GM23338 (cell line): ENCODE results near the gene HINT2.

Source experiments
- CREB1 ChIP-seq: fragments of 250-450 bp; sonication (Bioruptor Pico); IDR thresholded peaks from 2 replicates; pipeline ENCODE4 v1.5.0; 2020; ENCODE audit warnings: low read depth, mild to moderate bottlenecking, moderate library complexity
- CTCF ChIP-seq, 2 experiments: fragments of 200-600 bp in 1 of 2; sonication (generic) in 1 of 2; conservative IDR thresholded peaks; 2 replicates each; pipeline versions ENCODE4 v1.5.1 to v1.6.1; 2016 to 2017; ENCODE audit warnings: antibody characterized with exemption in 2 of 2, low read depth in 2 of 2, mild to moderate bottlenecking in 2 of 2, moderate library complexity in 1 of 2
- ETS1 ChIP-seq: IDR thresholded peaks from 2 replicates; pipeline ENCODE4 v1.6.1; 2016; ENCODE audit warnings: antibody characterized with exemption
- EZH2 ChIP-seq: fragments of 200-600 bp; sonication (generic); IDR thresholded peaks from one replicate; pipeline ENCODE4 v1.8.0; 2017; ENCODE audit warnings: antibody characterized with exemption, mild to moderate bottlenecking, low read depth; ENCODE audit not compliant: unreplicated experiment
- EZH2phosphoT487 ChIP-seq: fragments of 200-600 bp; sonication (generic); IDR thresholded peaks from one replicate; pipeline ENCODE4 v1.8.1; 2018; ENCODE audit warnings: antibody characterized with exemption; ENCODE audit not compliant: unreplicated experiment
- JUNB ChIP-seq: IDR thresholded peaks from one replicate; pipeline ENCODE4 v1.6.1; 2016; ENCODE audit warnings: antibody characterized with exemption; ENCODE audit not compliant: unreplicated experiment
- NANOG ChIP-seq: IDR thresholded peaks from 2 replicates; pipeline ENCODE4 v1.6.1; 2016; ENCODE audit warnings: antibody characterized with exemption, borderline replicate concordance
- POLR2AphosphoS5 ChIP-seq: IDR thresholded peaks from 2 replicates; pipeline ENCODE4 v1.6.1; 2016; ENCODE audit warnings: antibody characterized with exemption, low read depth
- REST ChIP-seq: IDR thresholded peaks from one replicate; pipeline ENCODE4 v1.6.1; 2018; ENCODE audit warnings: antibody characterized with exemption; ENCODE audit not compliant: unreplicated experiment
- ZNF114 ChIP-seq: fragments of 250-450 bp; sonication (Bioruptor Pico); IDR thresholded peaks from 2 replicates; pipeline ENCODE4 v1.5.0; 2020; ENCODE audit warnings: mild to moderate bottlenecking, moderate library complexity
- ZNF331 ChIP-seq: fragments of 250-450 bp; sonication (Bioruptor Pico); IDR thresholded peaks from 2 replicates; pipeline ENCODE4 v1.5.0; 2020; ENCODE audit warnings: low read depth, mild to moderate bottlenecking, moderate library complexity

- TF ChIP-seq EZH2phosphoT487 (no peak), JUNB (no peak), POLR2AphosphoS5 (no peak), EZH2 (no peak), CTCF (conservative IDR thresholded peaks at IDR 0.05; ENCODE audit: low read depth in 2 of 2) (no peak), ZNF331 (CRISPR knock-in tag) (no peak), REST (no peak), ETS1 (no peak), CREB1 (no peak), ZNF114 (no peak), NANOG (no peak)
These were observed 43.3 kb downstream of the HINT2 start for GRCh38 chr9:35771534-35771933.
